Measurements from ENCODE around the gene GGCT.

Gene GGCT

DNA sequence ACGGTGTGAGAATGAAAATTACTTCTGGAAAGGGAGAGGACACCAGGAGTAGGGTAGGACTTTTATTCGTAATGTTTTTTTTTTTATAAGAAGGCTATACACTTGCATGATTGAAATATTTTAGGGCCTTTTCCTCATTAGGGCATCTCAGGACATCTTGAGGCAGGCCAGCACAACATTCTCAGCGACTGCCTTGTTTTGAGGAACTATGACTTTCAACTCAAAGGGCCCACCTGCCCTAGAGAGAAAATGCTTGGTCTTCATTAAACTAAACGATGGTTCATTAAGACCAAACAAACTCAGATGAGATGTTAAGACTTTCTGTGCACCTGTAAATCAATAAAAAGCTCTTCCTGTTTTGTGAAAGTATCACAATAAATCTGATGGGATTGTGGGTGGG is 37.4 kb downstream of the GGCT start:
- DNase-seq (ENCODE audit: low read depth), result no peak
- no peak for TF ChIP-seq CTCF (IDR thresholded peaks at IDR 0.05; ENCODE audit: low read depth, low read length, missing control alignments)
- no peak overlapping the region for H3K4me3 ChIP-seq (ENCODE audit: low read depth, low read length)

- TF ChIP-seq CTCF (IDR thresholded peaks at IDR 0.05; ENCODE audit: low read depth, low read length, missing control alignments), result no peak
- no peak for DNase-seq (ENCODE audit: low read depth)
- H3K4me3 ChIP-seq (ENCODE audit: low read depth, low read length), result no peak overlapping the region
Measured at GRCh38 chr7:30466266-30466665, 38.4 kb downstream of the GGCT start.

- no peak overlapping the region for H3K4me3 ChIP-seq (ENCODE audit: low read depth, low read length)
- DNase-seq (ENCODE audit: low read depth), result no peak
- no peak for TF ChIP-seq CTCF (IDR thresholded peaks at IDR 0.05; ENCODE audit: low read depth, low read length, missing control alignments)
Measured at GRCh38 chr7:30465811-30466180, 38.8 kb downstream of the GGCT start.

DNA sequence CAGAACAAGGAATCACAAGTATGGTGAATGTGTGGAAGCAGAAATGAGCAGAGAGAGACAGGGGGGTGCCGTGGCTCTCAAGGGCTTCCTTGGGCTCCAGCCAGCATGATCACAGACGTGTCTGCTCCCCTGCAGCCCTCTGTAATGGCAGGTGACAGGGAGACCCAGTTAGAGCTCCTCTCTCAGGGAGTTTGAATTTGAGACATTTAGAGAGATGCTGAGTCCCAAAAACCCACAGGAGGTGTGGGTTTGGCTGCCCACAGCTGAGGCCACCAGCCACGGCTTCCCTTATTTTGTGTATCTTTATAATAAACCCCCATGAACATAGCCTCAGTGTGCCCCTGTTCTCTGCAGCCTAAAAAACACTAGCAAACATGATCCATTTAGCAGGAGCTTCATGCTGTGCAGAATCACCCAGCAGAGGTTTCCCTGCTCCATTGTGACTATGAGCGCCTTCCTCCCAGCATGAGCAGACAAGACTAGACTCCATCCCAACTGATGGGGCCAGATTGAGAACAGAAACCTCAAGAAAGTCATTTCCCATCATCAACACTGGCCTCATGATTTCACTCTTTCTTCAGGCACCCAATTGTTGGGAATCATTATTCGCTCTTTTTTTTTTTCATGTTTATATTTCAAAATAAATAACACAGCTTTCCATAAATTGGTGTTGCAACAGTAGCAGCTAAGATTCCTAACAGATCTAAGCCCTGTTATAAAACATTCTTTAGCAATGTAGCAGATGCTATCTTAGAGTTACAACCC is 39.4 kb downstream of the GGCT start:
- H3K4me3 ChIP-seq (ENCODE audit: low read depth, low read length), result no peak overlapping the region
- DNase-seq (ENCODE audit: low read depth), result no peak
- no peak for TF ChIP-seq CTCF (IDR thresholded peaks at IDR 0.05; ENCODE audit: low read depth, low read length, missing control alignments)

DNA sequence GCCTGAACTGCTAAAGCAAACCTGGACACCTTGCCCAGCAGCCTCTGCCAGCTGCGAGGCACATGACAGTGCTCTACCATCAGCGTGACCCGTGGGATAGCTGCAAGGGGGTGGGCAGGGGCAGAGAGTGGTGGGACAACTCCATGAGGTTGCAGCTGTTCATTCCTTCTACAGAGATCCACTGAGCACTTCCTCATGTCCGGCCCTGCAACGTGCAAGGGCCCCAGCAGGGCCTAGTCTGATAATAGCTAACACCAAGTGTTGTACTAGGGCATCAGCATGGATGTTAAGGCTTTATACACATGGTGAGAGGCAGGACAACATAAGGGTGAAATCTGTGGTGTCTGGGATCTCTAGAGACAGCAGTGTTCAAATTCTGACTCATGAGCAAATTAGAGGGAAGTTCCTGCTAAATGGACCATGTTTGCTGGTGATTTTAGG is 40.4 kb downstream of the GGCT start:
- no peak for DNase-seq (ENCODE audit: low read depth)
- TF ChIP-seq CTCF (IDR thresholded peaks at IDR 0.05; ENCODE audit: low read depth, low read length, missing control alignments), result no peak
- no peak overlapping the region for H3K4me3 ChIP-seq (ENCODE audit: low read depth, low read length)

DNA sequence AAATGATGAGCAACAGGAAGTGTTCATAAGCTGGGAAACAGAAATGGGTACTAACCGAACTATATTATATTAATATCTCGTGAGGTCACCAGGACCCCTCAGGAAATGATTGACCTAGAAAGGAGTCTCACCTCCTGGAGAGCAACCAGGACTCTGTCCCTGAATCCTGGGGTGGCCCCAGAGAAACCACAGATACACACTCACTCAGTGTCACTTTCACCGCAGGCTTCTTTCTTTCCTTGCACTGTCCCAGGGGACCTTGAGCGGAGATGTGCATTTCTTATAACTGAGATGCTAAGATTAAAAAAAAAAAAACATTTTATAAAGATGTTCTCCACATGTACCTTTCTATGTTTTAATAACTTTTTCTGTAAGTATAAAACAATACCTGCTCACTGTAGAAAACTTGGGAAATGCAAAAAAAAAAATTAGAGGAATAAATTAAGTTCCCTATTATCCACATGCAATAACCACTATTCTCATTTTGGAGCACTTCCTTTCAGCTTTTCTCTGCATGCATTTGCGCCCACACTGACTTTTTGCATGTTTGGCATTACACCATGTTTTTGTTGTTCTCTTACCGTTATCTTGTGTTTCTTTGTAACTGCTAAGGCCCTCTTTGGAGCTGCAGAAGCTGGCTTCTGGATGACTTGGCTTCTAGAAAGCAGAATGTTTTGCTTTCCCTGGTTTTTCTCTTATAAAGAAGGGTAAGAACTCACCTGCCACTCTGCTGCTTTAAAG is 41.1 kb downstream of the GGCT start:
- peak; percentile 18 for DNase-seq (ENCODE audit: low read depth)
- H3K4me3 ChIP-seq (ENCODE audit: low read depth, low read length), result no peak overlapping the region
- TF ChIP-seq CTCF (IDR thresholded peaks at IDR 0.05; ENCODE audit: low read depth, low read length, missing control alignments), result no peak
